HG02852 (cell line): ENCODE data around the gene MFAP3L.

Experiments used
- ATAC-seq: cut with Tn5 transposase; IDR thresholded peaks from one replicate; pipeline ENCODE4 v1.9.1; 2021; ENCODE audit warnings: mild to moderate bottlenecking, moderate library complexity; ENCODE audit not compliant: unreplicated experiment

The MFAP3L gene

DNA sequence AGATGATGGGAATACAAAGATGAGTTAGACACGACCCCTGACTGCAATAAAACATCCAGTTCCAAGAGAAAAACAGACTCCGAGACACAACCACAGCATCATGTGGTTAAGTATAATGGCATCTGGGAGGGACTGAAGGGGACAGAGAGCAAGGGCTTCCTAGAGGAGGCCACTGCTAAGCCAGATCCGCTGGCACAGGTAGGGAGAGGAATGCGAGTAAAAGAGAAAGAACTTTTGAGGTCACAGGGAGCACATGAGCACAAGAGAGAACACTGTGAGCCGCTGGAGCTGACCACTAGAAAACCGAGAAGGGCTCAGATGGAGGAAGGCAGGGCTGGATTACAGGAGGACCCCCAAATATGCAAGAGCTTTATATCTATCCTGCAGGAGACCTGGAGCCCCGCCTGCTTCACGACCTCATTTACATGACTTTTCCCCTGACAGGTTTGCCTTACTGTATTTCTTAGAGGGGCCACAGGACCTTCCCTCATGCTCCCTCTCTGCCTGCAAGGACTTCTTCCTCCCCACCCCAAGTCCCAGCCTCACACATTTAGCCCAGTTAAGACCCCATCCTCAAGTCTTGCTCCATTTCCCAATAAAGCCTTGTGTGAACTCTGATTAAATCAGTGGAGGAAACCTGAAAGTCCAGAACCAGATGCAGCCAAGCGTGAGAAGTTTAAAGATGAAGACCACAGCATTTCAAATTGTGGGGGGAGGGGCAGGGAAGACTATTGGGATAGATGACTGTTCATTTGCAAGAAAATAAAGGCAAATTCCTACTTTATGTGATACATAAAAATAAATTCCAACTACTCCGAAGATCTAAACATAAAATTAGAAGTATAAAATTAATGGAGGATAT lies 29.6 kb downstream of the MFAP3L start:
- no peak for ATAC-seq

DNA sequence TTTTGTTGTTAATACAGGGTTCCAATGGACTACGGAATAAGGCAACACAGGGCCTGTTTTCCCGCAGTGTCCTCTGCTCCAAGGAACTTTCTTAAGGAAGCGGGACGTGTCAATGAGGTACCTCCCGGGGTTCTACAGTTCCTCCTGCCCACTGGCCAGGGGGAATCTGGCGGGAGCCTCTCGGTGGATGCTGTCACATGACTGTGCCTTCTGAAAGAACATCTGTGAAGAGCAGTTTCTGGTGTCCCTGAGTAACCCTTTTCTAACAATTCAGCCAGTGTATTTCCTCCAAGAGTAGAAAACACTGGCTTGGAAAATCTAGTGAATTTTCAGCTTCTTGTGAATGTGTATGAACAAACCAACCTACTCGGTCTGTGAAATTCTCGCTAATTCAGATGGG lies 32.7 kb downstream of the MFAP3L start:
- no peak for ATAC-seq

DNA sequence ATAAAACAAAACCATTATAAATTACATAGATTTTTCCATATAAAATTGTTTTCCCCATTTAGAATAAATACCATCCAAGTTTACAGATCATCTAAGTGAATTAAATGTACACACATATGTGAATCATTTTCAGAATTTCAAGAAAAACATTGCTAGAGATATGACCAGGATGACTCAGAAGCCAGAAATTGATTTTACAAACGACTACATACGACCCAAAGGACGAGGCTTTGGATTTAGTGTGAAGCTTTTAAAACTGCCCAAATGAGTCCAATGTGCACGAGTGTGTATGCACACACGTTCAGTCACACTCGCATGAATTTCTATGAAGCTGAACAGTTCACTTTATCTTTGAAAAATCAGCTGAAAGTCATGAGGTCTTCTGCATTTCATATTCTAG lies 37.9 kb downstream of the MFAP3L start:
- no peak for ATAC-seq

DNA sequence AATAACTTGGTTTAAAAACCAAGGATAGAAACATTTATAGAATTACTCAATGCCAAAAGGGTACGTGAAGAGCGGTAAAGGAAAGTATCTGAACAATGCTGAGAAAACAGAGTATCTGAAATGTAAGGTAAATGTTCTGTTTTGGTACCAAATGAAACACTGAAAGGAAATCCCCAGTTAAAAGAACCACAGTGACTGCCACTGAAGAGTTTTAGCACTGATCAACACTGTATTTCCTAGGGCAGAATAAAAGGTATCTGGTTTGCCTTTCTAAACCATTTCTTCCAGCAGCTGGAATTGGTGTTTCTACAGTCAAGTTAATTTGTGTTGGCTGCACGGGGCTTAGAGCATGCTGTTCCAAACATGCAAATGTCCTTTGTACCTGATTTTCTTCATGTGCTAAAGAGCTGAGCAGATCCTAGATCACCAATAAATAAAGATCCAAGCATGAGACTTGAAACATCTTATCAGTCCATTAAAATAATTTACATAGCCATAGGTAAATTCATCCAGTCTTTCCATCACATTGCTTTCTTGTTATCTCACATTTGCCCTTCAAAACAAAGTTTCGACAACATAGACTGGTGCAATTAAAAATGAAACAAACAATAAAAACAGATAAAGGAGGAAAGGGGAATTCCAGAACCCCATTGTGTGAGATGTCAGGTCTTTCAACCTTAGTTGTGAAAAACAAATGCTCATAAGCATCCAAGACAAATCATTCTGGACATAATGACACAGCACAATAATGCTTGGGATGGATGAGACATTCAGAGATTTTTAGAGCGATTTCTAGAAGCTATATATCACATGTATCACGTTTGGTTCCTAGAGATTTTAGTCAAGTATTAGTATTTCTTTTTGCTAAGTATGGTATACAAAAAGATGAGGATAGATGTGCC lies 38.6 kb downstream of the MFAP3L start:
- ATAC-seq = no peak

DNA sequence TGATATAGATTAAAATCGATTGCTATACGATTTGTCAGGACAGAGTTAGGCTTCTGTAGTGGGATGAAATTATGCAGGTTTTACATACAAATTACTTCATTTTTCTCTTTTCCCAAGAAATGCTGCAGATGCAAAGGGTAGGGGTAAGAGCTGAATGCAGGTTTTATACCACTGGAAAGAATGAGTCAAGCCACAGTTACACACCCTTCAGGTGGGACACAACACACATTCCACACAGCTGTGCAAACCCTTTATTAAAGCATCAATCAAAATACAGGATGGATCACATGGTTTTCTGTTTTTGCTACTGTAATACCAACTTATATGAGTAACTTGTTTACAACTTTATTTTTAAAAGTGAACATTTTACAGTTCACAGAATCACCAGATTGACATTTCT lies 39.8 kb downstream of the MFAP3L start:
- ATAC-seq = no peak

DNA sequence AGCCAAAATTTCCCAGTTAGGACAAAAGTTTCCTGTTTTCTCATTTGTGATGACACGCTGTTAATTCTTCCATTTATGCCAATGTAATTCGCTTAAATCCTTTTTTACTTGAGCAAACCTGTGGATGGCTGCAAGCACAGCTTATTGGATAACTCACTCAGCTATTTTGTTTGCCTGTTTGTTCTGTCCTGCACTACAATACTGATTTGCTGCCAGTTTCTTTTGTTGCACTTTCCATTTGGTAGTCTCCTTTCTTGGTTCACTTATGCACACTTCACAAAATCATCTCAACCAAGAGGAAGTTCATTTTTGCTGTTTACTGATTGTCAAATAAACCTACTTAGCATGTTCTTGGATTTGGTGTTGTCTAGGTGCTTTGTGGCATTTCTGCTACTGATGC lies 40.3 kb downstream of the MFAP3L start:
- no peak for ATAC-seq

DNA sequence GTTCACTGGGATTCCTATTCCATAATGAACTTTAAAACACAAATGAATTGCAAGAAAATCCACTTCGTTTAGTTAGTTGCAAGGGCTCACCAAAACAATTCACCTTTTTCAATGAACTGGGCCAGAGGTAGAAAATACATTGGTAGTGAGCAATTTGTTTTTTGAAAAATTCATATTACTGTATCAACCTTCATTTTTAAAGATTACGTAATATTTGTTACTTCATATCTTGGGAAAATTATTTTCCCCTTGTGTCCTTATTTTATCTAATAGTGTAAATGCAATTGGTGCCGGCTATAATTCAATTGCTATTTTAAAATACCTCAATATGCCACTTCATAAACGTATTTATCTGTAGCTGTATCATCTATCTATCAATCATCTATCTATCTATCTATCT lies 41.5 kb downstream of the MFAP3L start:
- ATAC-seq = no peak

DNA sequence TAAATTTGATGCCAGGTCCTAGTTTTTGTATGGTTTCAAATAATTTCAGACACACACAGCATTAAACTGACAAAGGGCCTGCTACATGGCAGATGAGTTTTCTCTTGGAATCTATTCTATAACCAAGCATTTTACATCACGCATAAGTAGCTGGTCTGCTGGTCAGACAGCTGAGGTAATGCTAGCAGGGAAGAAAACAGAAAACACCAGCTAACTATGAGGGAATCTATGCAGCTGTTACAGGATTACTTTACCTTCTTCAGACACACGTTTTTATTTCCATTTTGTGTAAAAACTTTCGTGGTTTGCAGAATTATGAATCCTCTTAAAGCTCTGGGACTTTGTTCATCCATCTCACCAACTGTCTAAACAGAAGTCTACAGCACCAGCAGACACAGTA lies 42.0 kb downstream of the MFAP3L start:
- no peak for ATAC-seq

DNA sequence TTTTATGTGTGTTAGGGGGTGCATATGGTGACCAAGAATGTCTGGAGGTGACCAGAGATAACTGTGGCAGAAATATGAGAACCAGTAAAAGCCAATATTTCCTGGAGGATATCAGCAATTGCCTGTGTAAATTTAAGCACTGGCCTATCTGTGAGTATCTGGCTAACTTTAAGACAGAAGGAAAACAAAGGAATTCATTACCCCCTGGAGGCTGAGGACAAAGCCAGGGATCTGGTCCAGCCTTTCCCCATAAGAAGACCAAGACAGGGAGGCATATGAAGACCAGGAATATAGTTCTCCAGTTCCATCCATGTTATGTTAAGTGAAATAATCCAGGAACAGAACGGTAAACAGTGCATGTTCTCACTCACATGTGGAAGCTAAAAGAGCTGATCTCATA lies 49.2 kb downstream of the MFAP3L start:
- no peak for ATAC-seq

DNA sequence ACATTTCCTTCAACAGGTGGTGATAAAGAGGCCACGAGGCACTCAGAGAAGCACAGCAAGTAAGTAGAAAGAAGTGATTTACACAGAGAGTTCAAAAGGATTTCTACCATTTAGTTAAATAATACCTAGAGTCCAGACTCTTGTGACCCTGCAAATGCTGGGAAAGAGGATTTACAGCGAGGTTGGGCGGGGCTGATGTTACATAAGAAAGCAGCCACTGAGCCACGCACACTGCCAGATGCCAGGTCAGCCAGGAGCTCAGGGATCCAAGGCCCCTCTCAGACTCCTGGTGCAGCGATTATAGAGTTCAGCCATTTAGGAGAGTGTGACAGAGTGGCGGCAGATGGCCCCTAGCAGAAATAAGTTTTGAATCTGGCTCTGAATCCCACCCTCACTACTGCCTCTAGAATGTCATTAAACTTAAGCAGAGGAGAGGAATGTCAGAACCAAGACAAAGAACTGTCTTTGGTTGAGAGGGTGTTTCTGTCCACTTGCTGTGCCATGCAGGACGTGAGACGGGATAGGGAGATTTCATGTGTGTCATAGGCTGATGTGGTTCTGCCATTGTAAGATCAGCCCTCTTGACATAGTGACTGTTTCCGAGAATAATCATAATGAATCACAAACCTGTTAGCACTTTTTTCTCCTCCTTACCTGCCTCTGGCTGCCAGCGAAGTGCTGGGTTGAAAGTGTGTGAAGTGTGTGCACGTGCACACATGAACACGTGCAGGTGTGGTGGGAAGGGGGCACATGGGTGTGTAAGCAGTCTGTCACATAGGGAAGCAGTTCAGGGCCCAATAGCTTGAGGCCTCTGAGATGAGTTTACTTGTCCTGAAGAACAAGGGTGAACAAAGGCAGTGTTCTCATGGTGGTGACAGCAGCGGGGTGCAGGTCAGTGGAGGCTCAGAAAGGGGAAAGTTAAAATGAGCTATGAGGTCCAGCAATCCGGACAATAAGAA lies 50.1 kb downstream of the MFAP3L start:
- no peak for ATAC-seq

DNA sequence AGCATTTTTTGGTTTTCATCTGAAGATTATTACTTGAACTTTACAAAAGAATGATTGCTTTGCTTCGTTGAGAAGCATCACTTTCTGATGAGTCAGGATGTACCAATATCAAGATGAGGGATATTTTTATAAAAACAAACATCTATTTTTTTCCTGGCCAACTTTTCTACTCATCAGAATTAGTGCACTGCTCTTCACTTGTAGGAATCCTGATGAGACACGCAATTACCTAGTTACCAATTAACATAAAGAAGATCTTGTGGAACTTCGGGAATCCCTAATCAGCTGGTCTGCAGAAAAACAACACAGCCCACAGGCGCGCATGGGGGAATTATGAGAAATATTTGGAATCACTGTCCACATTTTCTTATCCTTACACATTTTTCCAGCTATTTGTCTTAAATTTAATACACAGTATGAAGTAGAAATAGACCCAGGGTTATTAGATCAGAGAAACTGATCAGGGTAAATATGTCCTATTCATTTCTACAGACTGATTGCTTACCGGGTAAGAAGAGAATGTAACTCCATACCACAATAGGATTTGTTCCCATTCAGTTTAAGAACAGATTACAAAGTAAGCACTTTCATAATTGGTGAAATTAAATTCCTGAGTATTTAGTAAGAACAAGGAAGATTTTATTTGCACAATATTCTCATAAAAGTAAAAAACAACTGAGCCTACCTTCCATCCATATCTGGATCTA lies 50.9 kb downstream of the MFAP3L start:
- no peak for ATAC-seq

DNA sequence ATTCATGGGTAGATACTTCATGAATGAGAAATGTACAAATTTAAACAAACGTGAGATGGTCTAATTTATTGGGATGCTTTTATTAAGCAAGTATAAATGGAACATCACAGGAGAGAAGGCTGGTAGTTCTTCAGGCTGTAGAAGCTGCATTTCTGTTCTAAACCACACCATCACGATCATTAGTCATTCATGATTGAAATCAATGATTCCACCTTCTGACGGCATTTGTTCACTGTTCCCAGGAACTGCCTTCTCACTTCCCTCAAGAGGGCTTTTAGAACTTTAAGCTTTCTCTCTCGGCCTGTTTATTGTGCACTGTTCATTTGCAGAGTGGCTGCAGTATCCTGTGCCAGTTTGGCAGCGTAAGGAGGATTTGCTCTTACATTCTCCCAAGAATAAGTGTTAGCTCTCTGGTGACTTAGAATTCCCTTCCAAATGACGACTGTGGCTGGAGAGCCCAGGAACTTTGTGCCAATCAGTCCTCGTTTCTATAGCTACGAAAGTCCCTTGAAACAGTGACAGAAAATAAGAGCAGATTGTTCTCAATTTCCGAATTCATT lies 54.7 kb downstream of the MFAP3L start:
- no peak for ATAC-seq

DNA sequence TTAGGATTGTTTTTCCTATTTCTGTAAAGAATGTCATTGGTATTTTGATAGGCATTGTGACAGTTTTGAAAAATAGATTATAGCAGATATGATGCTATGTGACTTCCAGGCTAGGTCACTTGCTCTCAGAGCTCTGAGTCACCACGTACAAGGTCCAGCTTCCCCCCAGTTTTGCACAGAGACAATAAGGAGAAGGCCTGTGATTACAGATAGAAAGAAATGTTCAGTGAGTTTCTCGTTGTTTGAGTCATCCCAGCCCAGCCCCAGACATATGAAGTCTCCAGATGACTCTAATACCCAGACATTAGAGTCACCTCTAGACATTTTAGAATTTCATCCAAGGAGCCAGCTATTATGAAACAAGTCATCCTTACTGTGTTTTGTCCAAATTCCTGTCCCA lies 57.2 kb downstream of the MFAP3L start:
- no peak for ATAC-seq

DNA sequence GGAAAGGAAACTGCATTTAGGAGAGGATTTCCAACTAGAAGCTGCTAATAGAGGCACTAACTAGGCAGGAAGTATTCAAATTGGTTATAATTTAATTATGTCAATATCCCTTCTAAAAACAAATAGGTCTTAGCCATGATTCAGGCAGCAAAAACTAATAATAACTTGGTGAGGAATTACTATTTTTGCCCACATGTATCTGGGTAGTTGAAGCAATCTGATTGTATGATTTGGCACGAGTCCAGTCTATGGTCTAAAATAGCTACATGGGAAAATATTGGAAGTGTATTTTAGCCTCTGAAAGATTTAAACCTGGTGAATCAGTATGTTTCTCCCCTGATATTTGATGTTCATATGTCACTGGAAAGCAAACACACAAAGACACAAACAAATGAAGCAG lies 62.2 kb downstream of the MFAP3L start:
- no peak for ATAC-seq

DNA sequence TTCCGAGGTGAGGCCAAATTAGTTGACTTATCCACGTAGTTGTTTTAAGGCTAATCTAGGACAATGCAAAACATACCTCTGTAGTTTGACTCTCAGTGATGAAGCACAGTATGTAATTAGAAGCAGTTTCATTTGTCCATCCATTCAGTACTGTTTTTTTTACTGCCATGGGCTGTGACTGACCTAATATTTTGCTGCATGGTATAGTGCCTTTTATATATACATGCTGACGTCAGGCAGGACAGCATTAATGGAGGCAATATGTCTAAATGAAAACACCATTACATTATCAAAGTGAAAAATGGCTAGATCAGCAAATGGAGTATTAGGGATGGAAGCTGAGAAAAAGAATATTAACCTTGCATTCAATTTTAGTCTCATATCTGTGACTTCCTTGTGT lies 66.9 kb downstream of the MFAP3L start:
- no peak for ATAC-seq

DNA sequence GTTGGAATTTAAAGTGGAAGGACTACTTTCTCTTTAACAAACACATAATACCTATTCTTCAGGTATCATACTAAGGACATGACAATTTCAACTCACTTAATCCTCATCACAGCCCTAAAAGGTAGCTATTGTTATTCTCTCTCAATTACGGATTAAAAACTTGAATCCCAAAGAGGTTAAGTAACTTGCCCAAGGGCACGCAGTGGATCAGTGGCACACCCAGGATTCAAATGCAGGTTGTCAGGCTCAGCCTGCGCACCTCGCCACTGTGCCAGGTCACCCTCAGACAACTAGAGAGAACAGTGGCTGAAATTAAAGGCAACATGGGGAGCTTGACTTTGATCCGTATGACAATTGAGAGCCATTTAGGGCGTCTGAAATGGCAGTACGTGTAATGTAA lies 67.6 kb downstream of the MFAP3L start:
- no peak for ATAC-seq

DNA sequence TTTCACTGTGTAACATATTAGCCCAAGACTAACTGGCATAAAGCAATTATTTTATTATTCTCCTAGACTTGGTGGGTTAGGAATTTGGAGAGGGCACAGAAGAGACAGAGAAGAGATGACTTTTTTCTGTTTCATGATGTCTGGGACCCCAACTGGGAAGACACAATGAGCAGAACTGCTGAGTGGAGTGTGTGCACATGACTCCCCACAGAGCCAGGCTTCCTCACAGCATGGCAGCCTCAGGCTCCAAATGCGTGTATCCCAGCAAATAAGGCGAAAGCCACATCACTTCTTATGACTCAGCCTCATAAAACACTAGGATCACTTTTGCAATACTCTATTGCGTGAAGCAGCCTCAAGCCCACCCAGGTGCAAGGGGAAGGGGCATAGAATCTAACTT lies 68.4 kb downstream of the MFAP3L start:
- no peak for ATAC-seq

DNA sequence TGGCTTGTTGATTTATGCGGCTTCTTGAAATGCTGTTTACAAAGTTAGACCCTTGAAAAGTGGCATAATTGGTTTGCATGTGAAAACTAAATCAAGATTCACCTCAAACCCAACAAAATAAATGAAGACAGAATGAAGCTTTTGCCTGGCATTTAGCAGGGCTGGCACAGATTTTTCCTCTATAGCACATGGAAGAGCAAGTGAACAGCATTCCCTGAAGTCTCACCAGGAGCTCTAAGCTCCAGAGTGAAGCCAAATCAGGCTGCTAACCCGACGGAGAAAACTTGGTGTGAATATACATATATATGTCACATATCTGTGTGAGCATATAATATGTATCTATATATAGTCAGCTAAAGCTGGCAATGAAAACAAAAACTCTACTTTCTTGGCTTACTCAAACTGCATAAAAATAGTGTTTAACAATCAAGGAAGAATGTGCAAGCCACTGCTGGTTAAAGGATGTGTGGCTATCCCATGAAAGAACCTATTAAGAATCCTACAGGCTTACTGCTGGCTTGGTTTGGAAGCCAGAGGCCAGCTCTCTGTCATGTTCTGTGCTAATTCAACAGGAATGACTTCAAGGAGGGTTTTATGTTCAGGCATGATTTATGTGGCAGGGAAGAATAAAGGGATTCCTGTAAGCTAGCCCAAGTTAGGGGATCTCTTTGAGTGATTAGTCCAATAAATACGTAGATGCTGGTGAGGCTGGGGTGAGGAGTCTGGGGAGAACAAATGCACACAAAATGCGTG lies 69.9 kb downstream of the MFAP3L start:
- no peak for ATAC-seq

DNA sequence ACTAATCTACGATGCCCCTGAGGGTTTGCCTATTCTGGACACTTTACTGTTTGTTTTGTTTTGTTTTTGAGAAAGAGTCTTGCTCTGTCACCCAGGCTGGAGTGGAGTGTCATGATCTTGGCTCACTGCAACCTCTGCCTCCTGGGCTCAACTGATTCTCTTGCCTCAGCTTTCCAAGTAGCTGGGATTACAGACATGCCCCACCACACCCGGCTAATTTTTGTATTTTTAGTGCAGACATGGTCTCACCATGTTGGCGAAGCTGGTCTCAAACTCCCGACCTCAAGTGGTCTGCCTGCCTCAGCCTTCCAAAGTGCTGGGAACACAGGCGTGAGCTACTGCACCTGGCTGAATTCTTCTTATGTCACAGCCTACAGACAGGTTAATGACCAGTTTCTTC lies 70.7 kb downstream of the MFAP3L start:
- ATAC-seq = no peak
